H1 (cell line): ENCODE results near the gene MLH3. TPM values are rescaled to one million over a fixed set of nuclear protein-coding genes. Genes with fewer than 3 reads are reported as not detected.

Source experiments
- CTCF ChIA-PET: fragments of 300-600 bp; sonication (Branson Sonifier 250); formaldehyde crosslinking; loops from one replicate; lab custom pipeline; 2021; ENCODE audit not compliant: partially characterized antibody; lab: Charles Lee
- POLR2A ChIA-PET: fragments of 300-600 bp; sonication (Branson Sonifier 250); formaldehyde crosslinking; loops from one replicate; lab custom pipeline; 2021; ENCODE audit warnings: inconsistent platforms; ENCODE audit not compliant: partially characterized antibody; lab: Charles Lee
- DNase-seq, 2 experiments: peaks; one replicate each; pipeline versions ENCODE4 v3.0.0 to v3.0.0-alpha.2; 2010 to 2022; ENCODE audit warnings: low spot score in 2 of 2, low read depth in 1 of 2, mixed read lengths in 1 of 2
- FAIRE-seq: peaks from 2 replicates; lab custom pipeline; 2011; peaks lifted over from hg19 to GRCh38; lab: Jason Lieb, UNC
- H2AFZ ChIP-seq: 2 replicates; pipeline ENCODE4 v1.8.1; 2012; ENCODE audit warnings: low read length, inconsistent platforms
- H2AK5ac ChIP-seq: 2 replicates; pipeline ENCODE4 v1.6.1; 2013; ENCODE audit warnings: low read depth, low read length
- H2BK120ac ChIP-seq: replicated peaks from 2 replicates; pipeline ENCODE3; 2013; ENCODE audit warnings: low read depth, low read length, inconsistent platforms
- H2BK12ac ChIP-seq: 2 replicates; pipeline ENCODE4 v1.6.1; 2013; ENCODE audit warnings: low read depth, low read length
- H2BK15ac ChIP-seq: 2 replicates; pipeline ENCODE4 v1.6.1; 2013; ENCODE audit warnings: low read length
- H2BK20ac ChIP-seq: 2 replicates; pipeline ENCODE4 v1.6.1; 2013; ENCODE audit warnings: low read length
- H2BK5ac ChIP-seq: 2 replicates; pipeline ENCODE4 v1.6.1; 2013; ENCODE audit warnings: low read depth, low read length
- H3K14ac ChIP-seq: 2 replicates; pipeline ENCODE4 v1.6.1; 2013; ENCODE audit warnings: inconsistent platforms; ENCODE audit not compliant: insufficient read length
- H3K18ac ChIP-seq: 2 replicates; pipeline ENCODE4 v1.6.1; 2013; ENCODE audit warnings: low read length; ENCODE audit errors: extremely low read depth
- H3K23ac ChIP-seq: 2 replicates; pipeline ENCODE4 v1.6.1; 2013; ENCODE audit warnings: inconsistent platforms; ENCODE audit not compliant: insufficient read length
- H3K23me2 ChIP-seq: 2 replicates; pipeline ENCODE4 v1.6.1; 2013; ENCODE audit warnings: low read depth, low read length
- H3K27ac ChIP-seq: 2 replicates; pipeline ENCODE4 v1.6.1; 2011; ENCODE audit warnings: low read depth, low read length, inconsistent platforms
- H3K27me3 ChIP-seq, 4 experiments: replicated peaks in 1 of 4; 1 replicate in 1 of 4; 2 replicates in 3 of 4; pipeline versions ENCODE4 v1.6.1 to v1.8.1; 2011 to 2013; ENCODE audit warnings: low read length in 3 of 4, mild to moderate bottlenecking in 3 of 4, inconsistent platforms in 2 of 4, mixed read lengths in 2 of 4, moderate library complexity in 1 of 4; ENCODE audit not compliant: control insufficient read depth in 3 of 4, insufficient read depth in 3 of 4; ENCODE audit errors: extremely low read depth in 1 of 4
- H3K36me3 ChIP-seq, 4 experiments: 2 replicates each; pipeline versions ENCODE4 v1.6.1 to v1.8.1; 2011 to 2013; ENCODE audit warnings: mild to moderate bottlenecking in 4 of 4, low read length in 3 of 4, moderate library complexity in 2 of 4, control low read depth in 1 of 4, inconsistent platforms in 1 of 4; ENCODE audit not compliant: insufficient read depth in 4 of 4, control insufficient read depth in 2 of 4
- H3K4ac ChIP-seq: replicated peaks from 2 replicates; pipeline ENCODE3; 2013; ENCODE audit warnings: low read length, low read depth, mixed read lengths, inconsistent platforms; ENCODE audit not compliant: insufficient read length
- H3K4me1 ChIP-seq, 4 experiments: replicated peaks in 1 of 4; 1 replicate in 1 of 4; 2 replicates in 3 of 4; pipeline versions ENCODE4 v1.6.1 to v1.8.1; 2011 to 2013; ENCODE audit warnings: low read length in 3 of 4, inconsistent platforms in 2 of 4, mixed read lengths in 1 of 4; ENCODE audit not compliant: insufficient read depth in 4 of 4, control insufficient read depth in 3 of 4
- H3K4me2 ChIP-seq, 2 experiments: 2 replicates each; pipeline versions ENCODE4 v1.6.1 to v1.8.1; 2011 to 2013; ENCODE audit warnings: low read depth in 2 of 2, low read length in 2 of 2, control low read depth in 1 of 2, inconsistent platforms in 1 of 2, mild to moderate bottlenecking in 1 of 2; ENCODE audit not compliant: insufficient read depth in 1 of 2
- H3K4me3 ChIP-seq, 4 experiments: fragments of 200-600, 300-600 bp in 1 of 4; sonication (generic), shearing (Covaris generic), sonication (Bioruptor Twin) in 1 of 4; 2 replicates each; pipeline versions ENCODE4 v1.5.1 to v1.8.1; 2011 to 2016; ENCODE audit warnings: low read length in 4 of 4, low read depth in 3 of 4, control low read depth in 2 of 4, inconsistent platforms in 2 of 4, mild to moderate bottlenecking in 2 of 4, mixed read lengths in 1 of 4, moderate library complexity in 1 of 4; ENCODE audit not compliant: insufficient read depth in 2 of 4; ENCODE audit errors: extremely low read depth in 1 of 4
- H3K56ac ChIP-seq: replicated peaks from 2 replicates; pipeline ENCODE3; 2013; ENCODE audit warnings: low read depth, mild to moderate bottlenecking, mixed read lengths, low read length, inconsistent platforms; ENCODE audit not compliant: insufficient read length
- H3K79me1 ChIP-seq: 2 replicates; pipeline ENCODE4 v1.6.1; 2013; ENCODE audit warnings: low read depth, low read length, control low read depth
- H3K79me2 ChIP-seq, 2 experiments: 2 replicates each; pipeline versions ENCODE4 v1.6.1 to v1.8.1; 2012 to 2013; ENCODE audit warnings: low read length in 2 of 2, mild to moderate bottlenecking in 2 of 2, inconsistent platforms in 1 of 2; ENCODE audit not compliant: insufficient read depth in 2 of 2, control insufficient read depth in 1 of 2
- H3K9ac ChIP-seq, 4 experiments: replicated peaks in 1 of 4; 1 replicate in 1 of 4; 2 replicates in 3 of 4; pipeline versions ENCODE4 v1.6.1 to v1.8.1; 2011 to 2013; ENCODE audit warnings: low read depth in 3 of 4, low read length in 3 of 4, control low read depth in 2 of 4, mild to moderate bottlenecking in 2 of 4, moderate library complexity in 2 of 4, inconsistent platforms in 1 of 4; ENCODE audit errors: extremely low read depth in 1 of 4
- H3K9me3 ChIP-seq, 2 experiments: 2 replicates each; pipeline versions ENCODE4 v1.6.1 to v1.8.1; 2012 to 2013; ENCODE audit warnings: mild to moderate bottlenecking in 2 of 2, moderate library complexity in 2 of 2, control low read depth in 1 of 2, inconsistent platforms in 1 of 2, low read depth in 1 of 2, low read length in 1 of 2, mixed read lengths in 1 of 2; ENCODE audit not compliant: insufficient read depth in 2 of 2
- H4K20me1 ChIP-seq, 2 experiments: replicated peaks in 1 of 2; 2 replicates each; pipeline versions ENCODE3 to v1.8.1; 2011 to 2013; ENCODE audit warnings: inconsistent platforms in 2 of 2, low read length in 2 of 2, mild to moderate bottlenecking in 1 of 2; ENCODE audit not compliant: insufficient read depth in 2 of 2, control insufficient read depth in 1 of 2
- H4K5ac ChIP-seq: 2 replicates; pipeline ENCODE4 v1.6.1; 2013; ENCODE audit warnings: low read length, low read depth, mixed read lengths, inconsistent platforms; ENCODE audit not compliant: insufficient read length
- H4K8ac ChIP-seq: 2 replicates; pipeline ENCODE4 v1.8.0; 2013; ENCODE audit warnings: mild to moderate bottlenecking, moderate library complexity, low read length, inconsistent platforms; ENCODE audit not compliant: insufficient read depth; ENCODE audit errors: extremely low read depth
- H4K91ac ChIP-seq: replicated peaks from 2 replicates; pipeline ENCODE3; 2013; ENCODE audit warnings: low read length, mixed read lengths, inconsistent platforms; ENCODE audit not compliant: insufficient read length
- GTF2F1 ChIP-seq: IDR thresholded peaks from 2 replicates; pipeline ENCODE4 v1.6.1; 2012; ENCODE audit warnings: low read depth, low read length, improper control_type of control experiment, borderline replicate concordance
- HDAC2 ChIP-seq, 2 experiments: fragments of 300-600 bp in 1 of 2; sonication (generic) in 1 of 2; IDR thresholded peaks; 2 replicates each; pipeline ENCODE4 v1.6.1; 2011 to 2012; ENCODE audit warnings: low read depth in 2 of 2, low read length in 2 of 2, mild to moderate bottlenecking in 2 of 2, moderate library complexity in 2 of 2, borderline replicate concordance in 1 of 2, inconsistent platforms in 1 of 2
- RAD21 ChIP-seq, 2 experiments: IDR thresholded peaks in 1 of 2; conservative IDR thresholded peaks in 1 of 2; 2 replicates each; pipeline ENCODE4 v1.6.1; 2011; ENCODE audit warnings: low read depth in 2 of 2, low read length in 2 of 2, improper control_type of control experiment in 1 of 2, inconsistent platforms in 1 of 2, mild to moderate bottlenecking in 1 of 2, moderate library complexity in 1 of 2
- SP2 ChIP-seq: IDR thresholded peaks from 2 replicates; pipeline ENCODE4 v1.6.1; 2012; ENCODE audit warnings: mild to moderate bottlenecking, low read length, inconsistent platforms
- TBP ChIP-seq: IDR thresholded peaks from 2 replicates; pipeline ENCODE4 v1.6.1; 2011; ENCODE audit warnings: low read depth, low read length, improper control_type of control experiment
- whole genome bisulfite sequencing, 2 experiments: shearing (Covaris generic) in 1 of 2; methylation state at CpG; one replicate each; pipeline versions ENCODE4 v1.1.6 to v1.1.7; 2013 to 2015; ENCODE audit warnings: low lambda C conversion rate in 2 of 2, mixed read lengths in 2 of 2, inconsistent platforms in 1 of 2, low coverage in 1 of 2, missing lambda C conversion rate in 1 of 2; ENCODE audit not compliant: insufficient replicate concordance in 2 of 2, insufficient coverage in 1 of 2, insufficient read length in 1 of 2; ENCODE audit errors: extremely low coverage in 1 of 2, missing lambda C conversion rate in 1 of 2; 5-methylcytosine and 5-hydroxymethylcytosine counted together
- polyA plus RNA-seq, 7 experiments: library from polyadenylated mRNA; depleted of rRNA in 3 of 7; stranded (reverse) in 5 of 7; unstranded in 2 of 7; fragments of >200 nt in 5 of 7; fragments of 200-250 nt in 2 of 7; gene quantifications; 1 replicate in 5 of 7; 2 replicates in 1 of 7; 4 replicates in 1 of 7; pipeline versions ENCODE4 v1.2.1 to v1.2.3, GENCODE V29; 2011 to 2013; ENCODE audit warnings: missing spikeins in 2 of 7, mixed read lengths in 2 of 7
- total RNA-seq: library from RNA; stranded (reverse); fragmentation: NEBNext Ultra II Directional; extraction: Animal tissue kit (Norgen Biotek cat#: 25700); gene quantifications from 2 replicates; pipeline ENCODE4 v1.2.1, GENCODE V29; 2021
- TF ChIP-seq, protein P1 (sequence below): IDR thresholded peaks from 2 replicates; pipeline ENCODE4 v1.6.1; 2012; ENCODE audit warnings: low read length, inconsistent platforms

The MLH3 gene
- total and polyA plus RNA-seq, 2 of the 8 experiments (the other 6 are each of a cell fraction or from before 2014, with no cell fraction given), result 9.3 to 20.1 TPM

GRCh38 chr14:75005357-75005756, 45.9 kb downstream of the MLH3 start:
- Histone ChIP-seq H2BK5ac (no peak overlapping the region), H2AK5ac (no peak overlapping the region), H3K23ac (no peak overlapping the region), H3K23me2 (peaks cover 10% of the 10 kb centered on the region; the same call in 1 of the 2 replicates), H2BK20ac (no peak overlapping the region), H2AFZ (no peak overlapping the region), H3K4me3 (no peak overlapping the region), H3K56ac (no peak overlapping the region), H4K91ac (no peak overlapping the region), H3K14ac (no peak overlapping the region), H2BK120ac (no peak overlapping the region), H3K4me1 (peaks cover 0 to 5% (median 4%) of the 10 kb centered on the region in 4 experiments; a peak in 4 of 7 replicates), H3K36me3 (peaks cover 3 to 47% (median 30%) of the 10 kb centered on the region in 4 experiments; a peak in 7 of 8 replicates), H3K79me2 (peaks cover 0 to 13% of the 10 kb centered on the region in 2 experiments; a peak in 2 of 4 replicates), H3K4ac (no peak overlapping the region), H3K27me3 (no peaks in the 10 kb centered on the region), H2BK12ac (no peak overlapping the region), H3K9ac (no peak overlapping the region), H3K4me2 (no peak overlapping the region), H4K8ac (no peak overlapping the region), H3K79me1 (peaks cover 6% of the 10 kb centered on the region), H3K9me3 (no peaks in the 10 kb centered on the region), H3K18ac (no peak overlapping the region), H2BK15ac (no peak overlapping the region), H4K5ac (no peak overlapping the region), H4K20me1 (peaks cover 0 to 10% of the 10 kb centered on the region in 2 experiments), H3K27ac (no peak overlapping the region)
- CTCF ChIA-PET, result interaction anchor here (0.9 to 3.2 kb wide), 5 partner anchors 17 to 100 kb away, joined by 3 to 13 read pairs (median 6); no protein-coding TSS in a partner anchor
- 90% methylated on average over 3 of the region's 3 CpGs; no CpG with 5 or more reads in 1 of the 2 experiments for WGBS, 2 experiments
- DNase-seq (no peak), FAIRE-seq (no peak)
- POLR2A ChIA-PET, result interaction anchor here (0.6 to 2.0 kb wide), 5 partner anchors 9 to 235 kb away, joined by 3 to 5 read pairs (median 3); no protein-coding TSS in a partner anchor
- no peak for TF ChIP-seq RAD21 (IDR thresholded peaks at IDR 0.05 in 1 of 2, conservative IDR thresholded peaks at IDR 0.05 in 1 of 2; ENCODE audit: low read depth in 2 of 2, low read length in 2 of 2)
- TF ChIP-seq, protein P1, sequence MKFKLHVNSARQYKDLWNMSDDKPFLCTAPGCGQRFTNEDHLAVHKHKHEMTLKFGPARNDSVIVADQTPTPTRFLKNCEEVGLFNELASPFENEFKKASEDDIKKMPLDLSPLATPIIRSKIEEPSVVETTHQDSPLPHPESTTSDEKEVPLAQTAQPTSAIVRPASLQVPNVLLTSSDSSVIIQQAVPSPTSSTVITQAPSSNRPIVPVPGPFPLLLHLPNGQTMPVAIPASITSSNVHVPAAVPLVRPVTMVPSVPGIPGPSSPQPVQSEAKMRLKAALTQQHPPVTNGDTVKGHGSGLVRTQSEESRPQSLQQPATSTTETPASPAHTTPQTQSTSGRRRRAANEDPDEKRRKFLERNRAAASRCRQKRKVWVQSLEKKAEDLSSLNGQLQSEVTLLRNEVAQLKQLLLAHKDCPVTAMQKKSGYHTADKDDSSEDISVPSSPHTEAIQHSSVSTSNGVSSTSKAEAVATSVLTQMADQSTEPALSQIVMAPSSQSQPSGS, result no peak
- TF ChIP-seq SP2, result no peak
- no peak for TF ChIP-seq GTF2F1
- no peak for TF ChIP-seq TBP
- no peak for TF ChIP-seq HDAC2 (IDR thresholded peaks at IDR 0.05; ENCODE audit: borderline replicate concordance in 1 of 2, low read depth in 2 of 2, low read length in 2 of 2)
